ENCODE data around the gene SGPP2.

DNA sequence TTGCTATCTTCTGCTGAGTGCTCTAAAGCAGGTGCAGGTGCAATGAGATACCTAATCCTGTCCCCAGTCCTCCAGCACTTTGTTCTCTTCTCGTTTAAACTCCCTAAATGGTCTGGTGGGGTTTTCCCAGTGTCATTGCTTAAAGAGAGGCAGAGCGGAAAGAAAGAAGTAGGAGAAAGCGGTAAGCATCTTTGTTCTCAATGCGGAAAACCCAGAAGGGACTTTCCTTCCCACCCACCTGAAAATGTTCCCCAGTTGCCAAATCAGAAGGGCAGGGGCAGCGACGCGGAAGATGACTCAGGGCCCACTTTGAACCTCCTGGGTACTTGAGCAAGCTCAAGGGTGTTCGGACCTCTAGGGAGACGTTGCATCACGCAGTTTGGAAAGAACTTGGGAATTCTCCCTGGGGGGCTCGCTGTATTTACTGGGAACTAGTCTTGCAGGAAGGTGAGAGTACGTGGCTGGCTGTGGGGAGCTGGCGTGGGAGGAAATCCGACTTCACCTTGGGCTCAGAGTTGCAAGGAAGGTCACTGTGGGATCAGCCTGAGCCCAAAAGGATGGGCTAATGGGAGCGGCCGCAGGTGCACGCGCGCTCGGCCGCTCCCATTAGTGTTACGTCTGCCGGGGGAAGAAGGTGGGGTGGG lies 589 bp upstream of the SGPP2 start:
- TF ChIP-seq, protein P1, sequence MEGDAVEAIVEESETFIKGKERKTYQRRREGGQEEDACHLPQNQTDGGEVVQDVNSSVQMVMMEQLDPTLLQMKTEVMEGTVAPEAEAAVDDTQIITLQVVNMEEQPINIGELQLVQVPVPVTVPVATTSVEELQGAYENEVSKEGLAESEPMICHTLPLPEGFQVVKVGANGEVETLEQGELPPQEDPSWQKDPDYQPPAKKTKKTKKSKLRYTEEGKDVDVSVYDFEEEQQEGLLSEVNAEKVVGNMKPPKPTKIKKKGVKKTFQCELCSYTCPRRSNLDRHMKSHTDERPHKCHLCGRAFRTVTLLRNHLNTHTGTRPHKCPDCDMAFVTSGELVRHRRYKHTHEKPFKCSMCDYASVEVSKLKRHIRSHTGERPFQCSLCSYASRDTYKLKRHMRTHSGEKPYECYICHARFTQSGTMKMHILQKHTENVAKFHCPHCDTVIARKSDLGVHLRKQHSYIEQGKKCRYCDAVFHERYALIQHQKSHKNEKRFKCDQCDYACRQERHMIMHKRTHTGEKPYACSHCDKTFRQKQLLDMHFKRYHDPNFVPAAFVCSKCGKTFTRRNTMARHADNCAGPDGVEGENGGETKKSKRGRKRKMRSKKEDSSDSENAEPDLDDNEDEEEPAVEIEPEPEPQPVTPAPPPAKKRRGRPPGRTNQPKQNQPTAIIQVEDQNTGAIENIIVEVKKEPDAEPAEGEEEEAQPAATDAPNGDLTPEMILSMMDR (conservative IDR thresholded peaks at IDR 0.05) = no peak
- TF ChIP-seq EZH2 (IDR thresholded peaks at IDR 0.05; ENCODE audit: low read depth) = no peak

Measured in PC-9 (cell line).